Neural cell (in vitro differentiated cells): Measurements from ENCODE around the gene MYL6B.

Source experiments
- CTCF ChIP-seq: fragments of 450-650 bp; IDR thresholded peaks from 2 replicates; pipeline ENCODE4 v1.5.1; 2014; ENCODE audit warnings: antibody characterized with exemption, mild to moderate bottlenecking, moderate library complexity; ENCODE audit not compliant: poor library complexity, severe bottlenecking
- EP300 ChIP-seq: fragments of 450-650 bp; conservative IDR thresholded peaks from 2 replicates; pipeline ENCODE4 v1.6.1; 2014; ENCODE audit warnings: antibody characterized with exemption, mild to moderate bottlenecking, moderate library complexity; ENCODE audit not compliant: poor library complexity, severe bottlenecking
- EZH2 ChIP-seq: fragments of 200-600, 300-800 bp; shearing (Covaris generic), sonication (generic); IDR thresholded peaks from 2 replicates; pipeline ENCODE4 v1.6.1; 2014; ENCODE audit warnings: antibody characterized with exemption, low read length, borderline replicate concordance, mild to moderate bottlenecking; ENCODE audit not compliant: insufficient read depth, poor library complexity, severe bottlenecking
- RAD21 ChIP-seq: fragments of 450-650 bp; conservative IDR thresholded peaks from 2 replicates; pipeline ENCODE4 v1.6.1; 2014; ENCODE audit warnings: antibody characterized with exemption, mild to moderate bottlenecking, moderate library complexity
- SMC3 ChIP-seq: fragments of 450-650 bp; conservative IDR thresholded peaks from 2 replicates; pipeline ENCODE4 v1.6.1; 2014; ENCODE audit warnings: antibody characterized with exemption, mild to moderate bottlenecking, moderate library complexity; ENCODE audit not compliant: poor library complexity

DNA sequence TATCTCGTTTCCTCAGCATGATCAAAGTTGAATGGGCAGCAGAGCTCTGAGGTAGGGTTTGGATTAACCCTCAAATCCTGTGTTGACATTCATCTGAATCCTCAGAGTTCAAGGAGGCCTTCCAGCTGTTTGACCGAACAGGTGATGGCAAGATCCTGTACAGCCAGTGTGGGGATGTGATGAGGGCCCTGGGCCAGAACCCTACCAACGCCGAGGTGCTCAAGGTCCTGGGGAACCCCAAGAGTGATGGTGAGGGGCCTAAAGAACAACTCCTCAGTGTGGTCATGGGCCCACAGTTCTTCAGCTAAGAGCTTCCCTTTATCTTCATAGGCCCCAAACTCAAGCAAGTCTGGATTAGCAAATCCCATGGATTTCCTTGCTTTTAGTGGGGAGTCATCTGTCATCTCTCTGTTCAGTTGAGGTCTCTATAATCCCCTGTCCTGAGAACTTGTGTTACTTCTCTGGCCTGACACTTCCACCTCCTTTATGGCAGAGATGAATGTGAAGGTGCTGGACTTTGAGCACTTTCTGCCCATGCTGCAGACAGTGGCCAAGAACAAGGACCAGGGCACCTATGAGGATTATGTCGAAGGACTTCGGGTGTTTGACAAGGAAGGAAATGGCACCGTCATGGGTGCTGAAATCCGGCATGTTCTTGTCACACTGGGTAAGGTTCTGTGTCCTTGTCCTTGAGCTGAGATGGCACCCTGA is 7.2 kb downstream of the MYL6B start:
- TF ChIP-seq CTCF (no peak), EZH2 (no peak), EP300 (no peak), RAD21 (no peak), SMC3 (no peak)
